Gastrocnemius medialis (tissue), 4 donors: ENCODE results near the gene RIOK2.

Experiments used
- POLR2A ChIP-seq, 2 donors: fragments of 450-650 bp; IDR thresholded peaks; one replicate each; pipeline ENCODE4 v1.6.1; 2017; ENCODE audit warnings: antibody characterized with exemption in 2 of 2, mild to moderate bottlenecking in 2 of 2, moderate library complexity in 2 of 2
- TF ChIP-seq, protein P1 (sequence below), 5 experiments: fragments of 450-650 bp in 3 of 5; fragments of 200-600 bp in 2 of 5; sonication (generic) in 2 of 5; IDR thresholded peaks in 4 of 5; conservative IDR thresholded peaks in 1 of 5; 1 replicate in 4 of 5; 2 replicates in 1 of 5; pipeline ENCODE4 v1.5.1; 2016 to 2019; ENCODE audit warnings: antibody characterized with exemption in 5 of 5, mild to moderate bottlenecking in 3 of 5, moderate library complexity in 3 of 5

DNA sequence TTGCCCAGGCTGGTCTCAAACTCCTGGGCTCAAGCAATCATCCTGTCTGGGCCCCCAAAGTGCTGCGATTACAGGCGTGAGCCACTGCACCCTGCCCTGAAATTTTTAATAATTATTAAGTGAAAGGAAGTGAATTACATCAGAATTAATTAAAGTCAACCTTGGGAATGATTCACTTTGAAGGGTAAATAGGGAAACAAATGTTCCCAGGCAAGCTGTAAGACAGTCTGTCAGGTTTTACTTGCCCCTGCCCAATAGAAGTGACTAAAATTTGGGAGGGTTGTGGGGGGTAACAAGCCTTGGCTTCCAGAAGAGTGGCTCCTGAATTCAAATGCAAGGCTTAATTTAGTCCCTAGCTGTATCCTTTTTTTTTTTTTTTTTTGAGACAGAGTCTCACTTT lies 39.3 kb downstream of the RIOK2 start:
- TF ChIP-seq, protein P1, sequence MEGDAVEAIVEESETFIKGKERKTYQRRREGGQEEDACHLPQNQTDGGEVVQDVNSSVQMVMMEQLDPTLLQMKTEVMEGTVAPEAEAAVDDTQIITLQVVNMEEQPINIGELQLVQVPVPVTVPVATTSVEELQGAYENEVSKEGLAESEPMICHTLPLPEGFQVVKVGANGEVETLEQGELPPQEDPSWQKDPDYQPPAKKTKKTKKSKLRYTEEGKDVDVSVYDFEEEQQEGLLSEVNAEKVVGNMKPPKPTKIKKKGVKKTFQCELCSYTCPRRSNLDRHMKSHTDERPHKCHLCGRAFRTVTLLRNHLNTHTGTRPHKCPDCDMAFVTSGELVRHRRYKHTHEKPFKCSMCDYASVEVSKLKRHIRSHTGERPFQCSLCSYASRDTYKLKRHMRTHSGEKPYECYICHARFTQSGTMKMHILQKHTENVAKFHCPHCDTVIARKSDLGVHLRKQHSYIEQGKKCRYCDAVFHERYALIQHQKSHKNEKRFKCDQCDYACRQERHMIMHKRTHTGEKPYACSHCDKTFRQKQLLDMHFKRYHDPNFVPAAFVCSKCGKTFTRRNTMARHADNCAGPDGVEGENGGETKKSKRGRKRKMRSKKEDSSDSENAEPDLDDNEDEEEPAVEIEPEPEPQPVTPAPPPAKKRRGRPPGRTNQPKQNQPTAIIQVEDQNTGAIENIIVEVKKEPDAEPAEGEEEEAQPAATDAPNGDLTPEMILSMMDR (IDR thresholded peaks at IDR 0.05 in 4 of 5, conservative IDR thresholded peaks at IDR 0.05 in 1 of 5): no peak
- TF ChIP-seq POLR2A (IDR thresholded peaks at IDR 0.05): no peak
